Stimulated activated CD4-positive, alpha-beta T cell treated with anti-CD3 and anti-CD28 coated beads, Interleukin-12 subunit alpha, Interleukin-12 subunit beta, amount 100 ng/mL, for 24 hours (primary cell): Measurements from ENCODE around the gene GPSM1.
"Not testable (repeated sequence)": the region's sequence is repeated elsewhere in the genome, so short reads cannot be mapped to it uniquely, and the experiment has no call there.

Experiments used
- DNase-seq, 2 experiments: peaks; one replicate each; pipeline ENCODE4 v3.0.0-alpha.2; 2020; ENCODE audit warnings: low read depth in 2 of 2

The GPSM1 gene

DNA sequence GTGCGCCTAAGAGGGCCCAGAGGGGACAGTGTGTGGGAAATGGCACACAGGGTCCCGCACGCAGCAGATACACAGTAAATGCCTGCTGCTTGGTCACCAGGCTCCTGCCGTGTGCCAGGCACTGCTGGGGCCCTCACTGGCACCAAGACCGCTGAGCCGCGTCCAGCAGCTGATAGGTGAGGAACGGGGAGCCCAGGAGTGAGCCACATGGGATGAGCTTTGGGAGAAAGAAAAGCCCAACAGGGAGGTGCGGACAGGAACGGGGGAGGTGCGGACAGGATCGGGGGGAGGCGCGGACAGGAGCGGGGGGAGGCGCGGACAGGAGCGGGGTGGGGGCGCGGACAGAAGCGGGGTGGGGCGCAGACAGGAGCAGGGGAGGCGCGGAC lies 16.5 kb downstream of the GPSM1 start:
- no peak for DNase-seq

DNA sequence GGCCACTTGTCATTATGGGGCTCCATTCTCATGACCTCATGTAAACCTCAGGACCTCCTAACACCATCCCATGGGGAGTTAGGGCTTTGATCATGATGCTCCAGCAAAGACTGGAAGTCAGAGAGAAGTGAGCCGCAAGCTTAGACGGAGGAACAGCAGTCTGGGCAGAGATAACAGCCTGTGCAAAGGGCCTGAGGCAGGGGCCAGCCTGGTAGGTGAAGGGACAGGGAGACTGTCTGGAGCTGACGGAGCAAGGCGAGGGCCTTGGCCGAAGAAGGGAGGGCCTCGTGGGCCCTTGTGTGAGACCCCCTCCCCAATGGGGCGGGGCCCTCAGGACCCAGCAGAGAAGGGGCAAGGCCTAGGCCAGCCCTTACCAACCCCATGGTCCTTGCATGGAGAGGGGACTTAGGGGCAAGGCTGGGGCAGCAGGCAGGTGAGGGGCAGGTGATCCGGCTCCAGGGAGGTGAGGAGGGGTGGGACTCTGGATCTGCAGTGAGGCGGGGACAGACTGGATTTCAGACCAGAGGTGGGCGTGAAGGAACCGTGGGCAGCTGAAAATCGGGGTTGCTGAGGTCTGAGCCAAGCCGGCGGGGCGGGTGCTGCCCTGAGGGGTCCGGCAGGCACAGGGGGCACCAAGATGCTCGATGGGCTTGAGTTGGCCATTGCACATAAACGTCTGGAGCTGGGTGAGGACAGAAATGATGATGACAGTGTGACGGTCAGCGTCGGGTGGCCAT lies 17.4 kb downstream of the GPSM1 start:
- DNase-seq, result no peak

DNA sequence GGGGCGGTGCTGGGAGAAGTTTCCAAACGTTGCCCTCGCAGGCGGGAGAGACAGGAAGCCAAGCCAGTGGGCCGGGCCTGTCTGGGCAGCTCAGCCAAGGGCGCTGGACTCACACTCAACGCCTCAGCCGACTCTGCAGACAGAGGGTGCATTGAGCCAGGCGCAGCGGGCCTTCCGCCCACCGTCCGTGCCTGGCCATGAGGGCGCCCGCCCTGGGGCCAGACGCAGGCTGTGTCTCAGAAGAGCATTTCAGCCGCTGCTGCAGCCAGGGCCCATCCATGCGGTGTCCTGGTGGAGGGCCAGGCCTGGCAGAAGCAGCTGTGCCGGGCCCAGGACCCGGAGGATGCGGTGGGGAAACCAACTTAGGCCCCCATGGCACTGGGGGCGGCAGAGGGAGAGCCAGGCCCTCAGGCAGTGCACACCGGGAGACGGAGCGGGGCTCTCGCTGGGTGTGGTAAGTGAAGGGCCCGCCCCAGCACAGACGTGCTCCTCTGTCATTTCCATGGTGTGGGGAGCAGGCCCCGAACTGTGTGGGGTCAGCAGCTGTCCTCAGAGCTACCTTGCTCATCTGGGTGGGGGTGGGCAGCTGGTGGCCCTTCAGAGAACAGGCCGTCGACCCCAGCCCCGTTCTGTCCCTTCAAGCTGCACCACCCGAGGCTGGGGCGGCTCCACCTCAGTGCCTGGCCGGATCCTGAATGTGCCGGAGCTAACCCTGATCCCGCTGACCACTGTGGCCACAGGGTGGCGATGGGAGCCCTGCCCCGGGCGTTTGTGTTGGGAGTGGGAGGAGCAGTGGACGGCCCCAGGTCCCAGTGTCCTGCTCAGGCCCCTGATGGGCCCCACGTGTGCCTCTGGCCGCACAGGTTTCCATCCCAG lies 18.2 kb downstream of the GPSM1 start:
- DNase-seq, result no peak

DNA sequence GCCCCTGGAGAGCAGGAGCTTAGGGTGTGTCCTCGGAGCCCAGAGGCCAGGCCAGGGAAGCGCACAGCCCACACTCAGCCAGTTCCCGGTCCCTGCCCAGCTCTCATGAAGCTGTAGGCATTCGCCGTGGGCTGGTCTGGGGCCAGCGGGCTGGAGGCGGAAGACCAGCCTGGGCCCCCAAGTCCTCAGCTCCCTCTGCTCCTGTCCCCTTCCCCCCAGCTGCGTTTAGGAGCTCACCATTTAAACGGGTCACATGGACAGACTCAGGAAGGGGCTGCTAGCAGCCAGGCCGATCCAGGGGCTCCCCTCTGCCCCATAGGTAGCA lies 18.8 kb downstream of the GPSM1 start:
- DNase-seq, result no peak

DNA sequence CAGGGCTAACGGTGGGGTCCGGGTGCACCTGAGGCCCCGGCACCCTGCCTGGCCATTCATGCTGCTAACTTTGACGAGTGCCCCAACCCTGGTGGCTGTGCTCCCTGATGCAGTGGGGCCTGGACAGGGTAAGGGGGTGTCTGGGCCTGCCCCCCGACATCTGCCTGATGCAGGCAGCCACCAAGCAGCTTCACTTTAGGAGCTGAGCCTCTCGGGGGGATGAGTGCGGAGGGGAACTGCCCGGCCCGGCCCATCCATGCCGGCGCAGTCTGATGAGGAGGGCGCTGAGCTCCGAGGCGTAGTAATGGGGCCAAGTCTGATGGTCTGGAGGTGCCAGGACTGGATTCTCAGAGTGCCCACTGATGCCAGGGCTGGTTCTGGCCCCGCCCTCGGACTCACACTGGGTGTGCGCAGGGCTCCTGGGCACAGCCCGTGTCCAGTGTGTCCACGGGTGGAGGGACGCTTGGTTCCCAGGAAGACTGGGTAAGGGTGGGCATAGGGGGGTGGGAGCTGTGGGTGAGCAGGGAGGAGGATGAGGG lies 19.7 kb downstream of the GPSM1 start:
- no peak for DNase-seq

DNA sequence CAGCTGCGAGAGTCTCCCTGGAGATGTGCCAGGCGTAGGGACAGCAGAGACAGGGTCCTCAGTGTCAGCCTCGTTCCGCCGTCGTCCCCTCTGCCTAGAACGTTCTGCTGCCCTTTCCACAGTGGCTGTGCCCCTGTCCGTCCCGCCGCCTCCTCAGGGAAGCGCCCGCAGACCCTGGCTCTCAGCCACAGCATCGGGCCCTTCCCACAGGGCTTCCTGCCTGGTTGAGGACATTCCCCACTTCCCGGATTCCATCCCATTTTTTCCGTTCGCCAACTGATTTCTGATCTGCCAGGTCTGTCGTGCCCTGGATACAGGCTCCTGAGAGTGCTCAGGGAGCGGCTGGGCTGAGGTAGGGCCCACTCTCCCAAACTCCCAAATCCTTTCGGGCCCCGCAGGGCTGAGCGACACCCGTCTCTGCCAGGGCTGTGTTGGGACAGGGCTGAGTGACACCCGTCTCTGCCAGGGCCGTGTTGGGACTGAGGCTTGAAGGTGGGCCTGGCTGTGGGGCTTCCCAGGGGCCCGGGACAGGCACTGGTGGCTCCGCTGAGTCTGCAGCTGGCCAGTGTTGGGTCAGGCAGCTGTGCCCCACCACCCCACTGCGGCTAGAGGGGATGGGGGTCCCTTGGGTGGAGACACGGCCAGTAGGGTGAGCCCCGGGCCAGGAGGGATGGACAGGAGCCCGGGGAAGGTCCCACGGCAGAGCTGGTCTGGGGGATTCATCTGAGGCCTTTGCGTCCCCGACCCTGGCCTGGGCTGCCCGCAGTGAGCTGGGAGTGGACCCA lies 20.3 kb downstream of the GPSM1 start:
- DNase-seq, result no peak

DNA sequence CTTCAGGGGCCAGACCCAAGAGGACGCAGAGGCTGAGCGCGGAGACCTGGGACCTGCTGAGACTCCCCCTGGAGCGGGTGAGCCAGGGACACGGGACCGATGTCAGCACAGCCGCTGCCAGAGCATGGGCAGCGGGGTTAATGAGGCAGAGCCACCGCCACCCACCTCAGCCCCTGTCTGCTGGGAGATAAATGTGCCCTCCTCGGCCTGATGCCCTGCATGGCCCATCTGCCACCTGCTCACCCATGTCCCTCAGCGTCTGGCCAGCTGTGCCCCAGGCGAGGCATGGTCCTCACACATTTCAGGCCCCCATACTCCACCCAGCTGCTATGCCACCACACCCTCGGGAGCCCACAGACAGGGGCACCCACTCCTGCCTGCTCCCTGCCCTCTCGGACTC lies 21.4 kb downstream of the GPSM1 start:
- no peak for DNase-seq

DNA sequence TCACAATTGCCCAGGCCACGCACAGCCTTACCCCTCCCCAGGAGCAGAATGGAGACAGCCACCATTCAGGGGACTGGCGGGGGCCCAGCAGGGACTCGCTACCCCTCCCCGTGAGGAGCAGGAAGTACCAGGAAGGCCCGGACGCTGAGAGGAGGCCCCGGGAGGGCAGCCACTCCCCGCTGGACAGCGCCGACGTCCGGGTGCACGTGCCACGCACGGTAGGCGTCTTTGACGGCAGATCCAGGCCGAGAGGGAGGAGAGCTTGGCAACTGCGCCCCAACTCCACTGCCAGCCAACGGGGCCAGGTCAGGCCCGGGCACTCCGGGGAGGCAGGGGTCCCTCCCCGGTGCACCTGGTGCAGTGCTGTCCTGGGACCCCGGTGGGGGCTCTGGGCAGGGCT lies 22.2 kb downstream of the GPSM1 start:
- DNase-seq, result no peak

DNA sequence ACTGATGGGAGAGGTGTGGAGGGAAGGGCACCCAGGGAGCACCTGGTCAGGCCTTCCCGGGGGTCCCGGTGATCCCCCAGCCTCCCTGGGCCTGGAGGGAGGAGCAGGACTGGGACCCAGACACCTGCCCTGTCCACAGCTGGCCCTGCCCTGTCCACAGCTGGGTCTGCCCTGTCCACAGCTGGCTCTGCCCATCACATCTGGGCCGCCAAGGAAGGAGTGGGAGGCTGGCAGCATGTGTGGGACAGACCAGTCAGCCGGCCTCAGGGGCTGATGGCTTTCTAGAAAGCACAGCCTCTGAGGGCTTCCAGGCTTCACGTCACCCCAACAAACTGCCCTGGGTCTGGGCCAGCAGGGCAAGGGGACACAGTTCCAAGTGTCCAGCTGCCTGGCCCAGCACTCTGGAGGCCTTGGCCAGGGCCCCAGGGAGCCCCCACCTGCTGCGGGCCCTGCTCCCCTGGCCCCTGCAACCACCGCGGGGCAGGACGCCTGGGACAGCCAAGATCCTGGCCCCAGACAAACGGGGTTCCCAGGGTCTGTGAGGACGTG lies 24.0 kb downstream of the GPSM1 start:
- DNase-seq, result no peak

DNA sequence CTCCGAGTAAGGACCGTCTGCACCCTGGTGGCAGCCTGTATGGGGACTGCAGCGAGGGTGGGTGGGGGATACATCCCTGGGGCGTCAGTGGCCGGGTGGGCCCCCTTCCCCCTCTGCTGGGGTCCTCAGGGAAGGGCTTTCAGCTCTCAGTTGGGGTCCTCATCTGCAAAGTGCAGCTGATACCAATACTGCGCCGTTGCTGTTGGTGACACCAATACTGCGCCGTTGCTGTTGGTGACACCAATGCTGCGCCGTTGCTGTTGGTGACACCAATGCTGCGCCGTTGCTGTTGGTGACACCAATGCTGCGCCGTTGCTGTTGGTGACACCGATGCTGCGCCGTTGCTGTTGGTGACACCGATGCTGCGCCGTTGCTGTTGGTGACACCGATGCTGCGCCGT lies 24.5 kb downstream of the GPSM1 start:
- DNase-seq, result not testable (repeated sequence)

DNA sequence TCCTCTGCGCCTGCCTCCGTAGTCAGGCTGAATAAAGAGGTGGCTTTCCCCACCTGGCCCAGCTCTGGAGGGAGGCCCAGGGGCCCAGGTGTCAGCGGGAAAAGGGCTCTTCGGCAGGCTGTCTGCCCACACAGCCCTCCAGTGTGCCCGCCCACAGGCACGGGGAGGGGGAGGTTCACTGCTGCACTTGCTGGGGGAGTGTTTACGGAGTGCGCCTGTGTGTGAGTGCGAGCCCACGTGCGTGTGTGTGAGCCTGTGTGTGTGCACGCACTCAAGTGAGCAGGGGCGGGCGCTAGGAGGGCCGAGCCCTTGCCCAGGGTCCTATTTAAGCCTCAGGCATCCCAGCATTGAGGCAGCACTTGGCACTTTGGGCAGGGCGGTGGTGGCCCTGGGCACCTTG lies 25.3 kb downstream of the GPSM1 start:
- DNase-seq, result no peak

DNA sequence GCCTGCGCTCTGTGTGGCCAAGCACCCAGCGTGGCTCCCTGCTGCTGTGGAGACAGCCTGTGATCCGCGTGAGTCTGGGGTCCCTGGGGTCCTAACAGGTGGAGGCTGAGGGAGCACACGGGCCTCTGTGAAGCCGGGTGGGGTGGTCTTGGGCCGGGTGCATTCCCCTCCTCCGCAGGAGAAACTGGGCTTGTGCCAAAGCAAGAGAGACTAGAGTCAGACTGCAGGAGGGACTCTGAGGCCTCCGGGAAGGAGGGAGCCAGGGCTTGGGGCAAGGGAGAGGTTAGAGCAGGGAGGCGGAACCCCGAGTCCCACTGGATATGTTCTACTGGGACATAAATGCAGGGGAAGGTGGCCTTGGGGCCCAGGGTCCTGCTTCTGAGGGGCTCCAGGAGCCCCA lies 25.7 kb downstream of the GPSM1 start:
- no peak for DNase-seq

DNA sequence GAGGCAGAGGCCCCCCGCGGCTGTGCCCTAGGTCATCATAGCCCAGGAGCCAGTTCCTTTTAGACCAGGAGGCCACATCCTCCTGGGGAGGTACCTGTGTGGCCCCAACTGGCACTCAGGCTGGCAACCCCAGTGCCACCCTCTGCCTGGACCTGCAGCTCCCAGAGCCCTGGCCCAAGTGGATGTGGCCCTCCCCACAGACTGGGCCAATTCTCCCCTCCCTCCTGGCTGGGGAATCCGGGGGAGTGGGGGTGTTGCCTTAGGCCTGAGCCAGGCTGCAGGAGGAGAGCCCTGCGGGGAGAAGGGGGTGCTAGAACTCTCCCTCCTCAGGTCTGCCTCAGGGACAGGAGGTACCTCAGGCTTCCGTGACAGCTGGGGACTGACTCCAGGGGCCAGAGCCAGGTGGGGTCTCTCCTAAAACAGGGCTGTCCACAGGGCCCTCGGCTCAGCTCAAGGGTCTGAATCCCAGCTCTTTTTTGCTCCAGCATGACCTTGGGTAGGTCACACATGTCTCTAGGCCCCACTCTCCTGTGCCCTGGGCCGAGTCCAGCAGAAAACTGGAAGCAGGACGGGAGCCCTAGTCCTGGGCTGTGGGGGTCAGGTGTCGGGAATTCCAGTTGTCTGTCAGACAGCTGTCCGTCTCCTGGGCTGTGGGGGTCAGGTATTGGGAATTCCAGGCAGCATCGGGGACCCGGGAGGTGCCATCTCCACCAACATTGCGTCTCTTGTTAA lies 26.6 kb downstream of the GPSM1 start:
- DNase-seq, result no peak

DNA sequence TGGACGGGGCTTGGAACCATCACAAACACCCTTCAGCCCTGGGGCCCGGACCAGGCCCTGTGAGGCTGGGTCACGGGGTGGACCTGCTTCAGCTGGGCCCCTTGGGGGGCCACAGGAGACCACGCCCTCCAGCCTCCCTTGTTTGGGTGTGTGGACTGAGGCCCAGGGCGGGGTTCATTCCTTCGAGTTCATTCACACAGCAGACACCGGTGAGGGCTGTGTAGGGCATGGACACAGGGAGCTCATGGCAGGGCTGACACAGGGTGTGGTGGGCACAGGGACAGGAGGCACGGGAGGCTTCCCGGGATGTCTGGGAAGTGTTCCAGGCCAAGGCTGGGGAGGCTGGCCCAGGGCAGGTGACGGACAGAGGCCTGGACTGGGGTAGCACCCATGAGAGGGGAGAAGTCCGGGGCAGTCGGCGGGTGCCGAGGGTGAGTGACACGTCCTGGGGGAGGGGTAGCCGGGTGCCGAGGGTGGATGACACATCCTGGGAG lies 27.3 kb downstream of the GPSM1 start:
- no peak for DNase-seq

DNA sequence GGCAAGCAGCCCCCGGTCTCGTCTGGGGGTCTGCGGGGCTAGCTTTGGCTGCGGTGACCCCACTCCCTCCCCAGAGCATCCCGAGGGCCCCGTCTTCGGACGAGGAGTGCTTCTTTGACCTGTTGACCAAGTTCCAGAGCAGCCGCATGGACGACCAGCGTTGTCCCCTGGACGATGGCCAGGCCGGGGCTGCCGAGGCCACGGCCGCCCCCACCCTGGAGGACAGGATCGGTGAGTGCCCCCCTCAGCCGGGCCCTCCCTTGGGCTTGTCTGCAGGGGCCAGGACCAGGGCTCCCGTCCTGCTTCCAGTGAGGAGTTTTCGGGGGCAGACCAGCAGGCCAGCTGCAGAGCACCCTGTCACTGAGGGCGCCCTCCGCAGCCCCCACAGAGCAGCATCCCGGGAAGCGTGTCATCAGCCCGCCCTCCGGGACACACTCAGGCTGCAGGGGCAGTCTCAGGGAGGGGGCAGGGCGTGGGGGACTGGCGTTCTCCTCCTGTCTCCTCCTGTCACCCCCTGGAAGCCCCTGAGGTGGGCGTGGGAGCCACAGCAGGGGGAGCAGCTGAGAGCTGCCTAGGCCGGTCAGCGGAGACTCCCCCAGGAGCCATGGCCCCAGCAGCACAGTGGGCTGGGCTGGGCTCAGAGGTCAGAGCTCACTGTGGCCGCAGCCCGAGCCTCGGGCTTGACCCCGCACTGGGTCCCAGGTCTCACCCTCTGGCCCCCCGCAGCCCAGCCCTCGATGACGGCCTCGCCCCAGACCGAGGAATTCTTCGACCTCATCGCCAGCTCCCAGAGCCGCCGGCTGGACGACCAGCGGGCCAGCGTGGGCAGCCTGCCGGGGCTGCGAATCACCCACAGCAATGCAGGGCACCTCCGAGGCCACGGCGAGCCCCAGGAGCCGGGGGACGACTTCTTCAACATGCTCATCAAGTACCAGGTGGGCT lies 28.5 kb downstream of the GPSM1 start:
- DNase-seq, result no peak

DNA sequence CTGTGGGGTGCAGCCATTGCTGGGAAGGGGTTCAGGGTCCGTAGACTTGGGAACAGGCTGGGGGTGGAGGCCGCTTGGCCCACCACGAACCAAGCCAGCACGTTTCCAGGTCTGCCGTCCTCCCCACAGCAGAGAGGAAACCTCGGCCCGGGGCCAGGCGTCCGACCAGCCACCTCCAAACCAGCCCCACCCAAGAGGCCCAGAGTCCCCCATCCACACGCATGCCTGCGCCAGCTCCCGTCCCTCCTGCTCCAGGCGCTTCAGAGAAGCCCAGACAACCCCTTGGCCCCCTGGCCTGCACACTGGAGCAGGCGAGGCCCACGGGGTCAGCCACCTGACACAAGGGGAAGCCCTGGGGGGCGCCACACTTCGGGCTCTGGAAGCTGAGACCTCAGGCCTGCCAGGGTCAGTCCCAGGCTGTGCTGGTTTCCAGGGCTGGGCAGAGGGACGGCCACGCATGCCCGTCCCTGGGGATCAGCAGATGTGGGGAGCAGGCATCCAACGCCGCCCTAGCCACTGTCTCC lies 29.9 kb downstream of the GPSM1 start:
- no peak for DNase-seq

DNA sequence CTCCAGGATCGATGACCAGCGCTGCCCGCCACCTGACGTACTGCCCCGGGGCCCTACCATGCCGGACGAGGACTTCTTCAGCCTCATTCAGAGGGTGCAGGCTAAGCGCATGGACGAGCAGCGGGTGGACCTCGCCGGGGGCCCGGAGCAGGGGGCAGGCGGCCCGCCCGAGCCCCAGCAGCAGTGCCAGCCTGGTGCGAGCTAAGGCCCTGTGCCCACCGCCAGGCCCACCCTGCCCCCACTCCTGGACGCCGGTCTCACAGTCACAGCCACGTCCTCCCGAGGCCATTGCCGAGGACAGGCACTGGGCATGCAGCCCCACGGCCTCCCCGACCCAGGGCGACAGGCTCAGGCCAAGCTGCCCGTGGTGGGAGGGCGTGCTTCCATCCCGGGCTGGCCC lies 30.7 kb downstream of the GPSM1 start:
- DNase-seq, result no peak

DNA sequence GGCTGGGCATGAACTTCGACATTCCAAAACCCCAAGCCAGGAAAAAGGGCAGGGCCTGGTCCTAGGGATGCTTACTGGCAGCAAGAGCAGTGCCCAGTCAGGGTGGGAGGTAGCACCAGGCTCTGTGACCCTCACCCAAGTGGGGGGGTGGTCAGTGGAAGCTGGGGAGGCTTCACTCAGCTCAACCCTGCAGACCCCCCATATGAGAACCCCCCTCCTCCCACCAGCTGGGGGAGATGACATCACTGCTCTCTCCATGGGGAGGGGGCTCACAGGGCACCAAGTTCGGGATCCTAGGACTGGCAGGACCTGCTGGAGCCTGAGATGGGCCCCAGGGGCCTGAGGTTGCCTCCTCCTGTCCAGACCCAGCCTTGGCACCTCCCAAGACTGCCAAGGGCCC lies 31.5 kb downstream of the GPSM1 start:
- DNase-seq, result no peak

DNA sequence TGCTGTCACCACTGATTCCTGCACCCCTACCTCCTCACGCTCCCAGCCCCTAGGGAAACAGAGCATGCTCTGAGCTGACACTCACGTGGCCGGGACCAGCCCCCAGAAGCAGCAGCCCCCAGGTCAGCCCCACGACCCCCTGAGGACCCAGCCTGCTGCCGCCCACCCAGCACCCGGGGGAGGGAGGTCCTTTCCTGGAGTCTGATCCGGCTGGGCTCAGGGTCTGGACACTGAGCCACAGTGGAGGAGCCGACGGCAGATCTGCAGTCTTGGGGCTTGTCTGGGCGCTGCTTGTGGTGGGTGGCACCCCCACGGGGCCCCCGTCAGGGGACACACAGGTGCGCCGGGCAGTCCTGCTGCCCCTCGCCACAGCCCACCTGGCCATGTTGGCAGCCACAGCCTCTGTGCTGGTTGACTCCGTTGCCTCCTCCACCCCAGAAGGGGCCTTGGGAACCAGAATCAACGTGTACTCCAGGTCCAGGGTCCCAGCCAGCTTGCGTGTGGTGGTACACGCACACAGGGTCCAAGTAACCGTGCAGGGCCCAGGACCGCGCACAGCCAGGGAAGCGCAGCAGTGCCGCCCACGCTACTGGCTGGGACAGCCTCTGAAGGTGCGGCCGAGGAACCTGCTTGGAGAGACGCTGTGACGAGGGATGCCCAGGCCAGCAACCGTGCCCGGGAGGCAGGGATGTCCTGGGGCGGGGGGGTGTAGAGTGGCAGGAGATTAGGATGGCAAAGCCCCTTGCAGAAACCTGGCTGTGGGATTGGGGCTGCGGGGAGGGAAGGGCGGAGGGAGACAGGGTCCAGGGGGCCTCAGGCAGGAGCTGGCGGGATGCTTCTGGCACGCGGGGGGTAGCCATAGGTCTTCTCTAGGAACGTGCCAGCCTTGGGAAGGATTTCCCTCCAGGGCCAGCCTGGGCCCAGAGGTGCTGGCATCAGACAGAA lies 32.7 kb downstream of the GPSM1 start:
- no peak for DNase-seq
